HCT116 (cell line): Measurements from ENCODE around the gene U2AF1L4.

Experiments used
- CEBPB ChIP-seq: IDR thresholded peaks from 2 replicates; pipeline ENCODE4 v1.6.1; 2012; ENCODE audit warnings: low read depth
- CTCF ChIP-seq, 3 experiments: fragments of 200-600 bp in 1 of 3; sonication (generic) in 1 of 3; IDR thresholded peaks in 2 of 3; conservative IDR thresholded peaks in 1 of 3; 2 replicates each; pipeline ENCODE4 v1.5.1; 2012 to 2017; ENCODE audit warnings: low read depth in 2 of 3, low read length in 2 of 3, antibody characterized with exemption in 1 of 3, borderline replicate concordance in 1 of 3, control low read depth in 1 of 3, mild to moderate bottlenecking in 1 of 3, mixed read lengths in 1 of 3, mixed run types in 1 of 3, moderate library complexity in 1 of 3; ENCODE audit not compliant: insufficient read depth in 1 of 3
- EZH2 ChIP-seq: fragments of 200-600 bp; sonication (generic); IDR thresholded peaks from 2 replicates; pipeline ENCODE4 v1.6.1; 2017; ENCODE audit warnings: antibody characterized with exemption, mixed run types
- EZH2phosphoT487 ChIP-seq: fragments of 200-600 bp; IDR thresholded peaks from 2 replicates; pipeline ENCODE4 v1.6.1; 2018; ENCODE audit warnings: antibody characterized with exemption, borderline replicate concordance
- POLR2A ChIP-seq: IDR thresholded peaks from 2 replicates; pipeline ENCODE4 v1.7.0; 2011; ENCODE audit warnings: borderline replicate concordance; ENCODE audit not compliant: insufficient read depth, insufficient read length; ENCODE audit errors: extremely low read depth
- RAD21 ChIP-seq: IDR thresholded peaks from 2 replicates; pipeline ENCODE4 v1.6.1; 2012; ENCODE audit warnings: low read depth, mild to moderate bottlenecking
- REST ChIP-seq: IDR thresholded peaks from 2 replicates; pipeline ENCODE4 v1.6.1; 2012; ENCODE audit warnings: low read depth
- SIN3A ChIP-seq: IDR thresholded peaks from 2 replicates; pipeline ENCODE4 v1.6.1; 2012; ENCODE audit warnings: low read depth
- SP1 ChIP-seq: IDR thresholded peaks from 2 replicates; pipeline ENCODE4 v1.6.1; 2012; ENCODE audit warnings: low read depth
- TCF7L2 ChIP-seq: IDR thresholded peaks from 2 replicates; pipeline ENCODE4 v1.7.0; 2011; ENCODE audit warnings: borderline replicate concordance, inconsistent platforms; ENCODE audit not compliant: insufficient read depth, insufficient read length; ENCODE audit errors: extremely low read depth
- ZFX ChIP-seq: fragments of 450-650 bp; IDR thresholded peaks from 2 replicates; pipeline ENCODE4 v1.6.1; 2017

GRCh38 chr19:35755550-35756376, 10.5 kb upstream of the U2AF1L4 start:
- TF ChIP-seq EZH2: no peak
- no peak for TF ChIP-seq EZH2phosphoT487
- no peak for TF ChIP-seq POLR2A
- TF ChIP-seq CTCF (IDR thresholded peaks at IDR 0.05 in 2 of 3, conservative IDR thresholded peaks at IDR 0.05 in 1 of 3; ENCODE audit: borderline replicate concordance in 1 of 3, insufficient read depth in 1 of 3, low read depth in 2 of 3, low read length in 2 of 3): no peak
- TF ChIP-seq TCF7L2: no peak
- no peak for TF ChIP-seq REST
- TF ChIP-seq SP1: no peak
- no peak for TF ChIP-seq RAD21
- no peak for TF ChIP-seq CEBPB
- no peak for TF ChIP-seq SIN3A
- no peak for TF ChIP-seq ZFX
